H1 (cell line): ENCODE results near the gene TMEM163. TPM values are rescaled to one million over a fixed set of nuclear protein-coding genes. Genes with fewer than 3 reads are reported as not detected.

Experiments used
- CTCF ChIA-PET: fragments of 300-600 bp; sonication (Branson Sonifier 250); formaldehyde crosslinking; loops from one replicate; lab custom pipeline; 2021; ENCODE audit not compliant: partially characterized antibody; lab: Charles Lee
- POLR2A ChIA-PET: fragments of 300-600 bp; sonication (Branson Sonifier 250); formaldehyde crosslinking; loops from one replicate; lab custom pipeline; 2021; ENCODE audit warnings: inconsistent platforms; ENCODE audit not compliant: partially characterized antibody; lab: Charles Lee
- DNase-seq, 2 experiments: peaks; one replicate each; pipeline versions ENCODE4 v3.0.0 to v3.0.0-alpha.2; 2010 to 2022; ENCODE audit warnings: low spot score in 2 of 2, low read depth in 1 of 2, mixed read lengths in 1 of 2
- FAIRE-seq: peaks from 2 replicates; lab custom pipeline; 2011; peaks lifted over from hg19 to GRCh38; lab: Jason Lieb, UNC
- H2AFZ ChIP-seq: 2 replicates; pipeline ENCODE4 v1.8.1; 2012; ENCODE audit warnings: low read length, inconsistent platforms
- H2AK5ac ChIP-seq: 2 replicates; pipeline ENCODE4 v1.6.1; 2013; ENCODE audit warnings: low read depth, low read length
- H2BK120ac ChIP-seq: replicated peaks from 2 replicates; pipeline ENCODE3; 2013; ENCODE audit warnings: low read depth, low read length, inconsistent platforms
- H2BK12ac ChIP-seq: 2 replicates; pipeline ENCODE4 v1.6.1; 2013; ENCODE audit warnings: low read depth, low read length
- H2BK15ac ChIP-seq: 2 replicates; pipeline ENCODE4 v1.6.1; 2013; ENCODE audit warnings: low read length
- H2BK20ac ChIP-seq: 2 replicates; pipeline ENCODE4 v1.6.1; 2013; ENCODE audit warnings: low read length
- H2BK5ac ChIP-seq: 2 replicates; pipeline ENCODE4 v1.6.1; 2013; ENCODE audit warnings: low read depth, low read length
- H3K14ac ChIP-seq: 2 replicates; pipeline ENCODE4 v1.6.1; 2013; ENCODE audit warnings: inconsistent platforms; ENCODE audit not compliant: insufficient read length
- H3K18ac ChIP-seq: 2 replicates; pipeline ENCODE4 v1.6.1; 2013; ENCODE audit warnings: low read length; ENCODE audit errors: extremely low read depth
- H3K23ac ChIP-seq: 2 replicates; pipeline ENCODE4 v1.6.1; 2013; ENCODE audit warnings: inconsistent platforms; ENCODE audit not compliant: insufficient read length
- H3K23me2 ChIP-seq: 2 replicates; pipeline ENCODE4 v1.6.1; 2013; ENCODE audit warnings: low read depth, low read length
- H3K27ac ChIP-seq: 2 replicates; pipeline ENCODE4 v1.6.1; 2011; ENCODE audit warnings: low read depth, low read length, inconsistent platforms
- H3K27me3 ChIP-seq, 4 experiments: replicated peaks in 1 of 4; 1 replicate in 1 of 4; 2 replicates in 3 of 4; pipeline versions ENCODE4 v1.6.1 to v1.8.1; 2011 to 2013; ENCODE audit warnings: low read length in 3 of 4, mild to moderate bottlenecking in 3 of 4, inconsistent platforms in 2 of 4, mixed read lengths in 2 of 4, moderate library complexity in 1 of 4; ENCODE audit not compliant: control insufficient read depth in 3 of 4, insufficient read depth in 3 of 4; ENCODE audit errors: extremely low read depth in 1 of 4
- H3K36me3 ChIP-seq, 4 experiments: 2 replicates each; pipeline versions ENCODE4 v1.6.1 to v1.8.1; 2011 to 2013; ENCODE audit warnings: mild to moderate bottlenecking in 4 of 4, low read length in 3 of 4, moderate library complexity in 2 of 4, control low read depth in 1 of 4, inconsistent platforms in 1 of 4; ENCODE audit not compliant: insufficient read depth in 4 of 4, control insufficient read depth in 2 of 4
- H3K4ac ChIP-seq: replicated peaks from 2 replicates; pipeline ENCODE3; 2013; ENCODE audit warnings: low read length, low read depth, mixed read lengths, inconsistent platforms; ENCODE audit not compliant: insufficient read length
- H3K4me1 ChIP-seq, 4 experiments: replicated peaks in 1 of 4; 1 replicate in 1 of 4; 2 replicates in 3 of 4; pipeline versions ENCODE4 v1.6.1 to v1.8.1; 2011 to 2013; ENCODE audit warnings: low read length in 3 of 4, inconsistent platforms in 2 of 4, mixed read lengths in 1 of 4; ENCODE audit not compliant: insufficient read depth in 4 of 4, control insufficient read depth in 3 of 4
- H3K4me2 ChIP-seq, 2 experiments: 2 replicates each; pipeline versions ENCODE4 v1.6.1 to v1.8.1; 2011 to 2013; ENCODE audit warnings: low read depth in 2 of 2, low read length in 2 of 2, control low read depth in 1 of 2, inconsistent platforms in 1 of 2, mild to moderate bottlenecking in 1 of 2; ENCODE audit not compliant: insufficient read depth in 1 of 2
- H3K4me3 ChIP-seq, 4 experiments: fragments of 200-600, 300-600 bp in 1 of 4; sonication (generic), shearing (Covaris generic), sonication (Bioruptor Twin) in 1 of 4; 2 replicates each; pipeline versions ENCODE4 v1.5.1 to v1.8.1; 2011 to 2016; ENCODE audit warnings: low read length in 4 of 4, low read depth in 3 of 4, control low read depth in 2 of 4, inconsistent platforms in 2 of 4, mild to moderate bottlenecking in 2 of 4, mixed read lengths in 1 of 4, moderate library complexity in 1 of 4; ENCODE audit not compliant: insufficient read depth in 2 of 4; ENCODE audit errors: extremely low read depth in 1 of 4
- H3K56ac ChIP-seq: replicated peaks from 2 replicates; pipeline ENCODE3; 2013; ENCODE audit warnings: low read depth, mild to moderate bottlenecking, mixed read lengths, low read length, inconsistent platforms; ENCODE audit not compliant: insufficient read length
- H3K79me1 ChIP-seq: 2 replicates; pipeline ENCODE4 v1.6.1; 2013; ENCODE audit warnings: low read depth, low read length, control low read depth
- H3K79me2 ChIP-seq, 2 experiments: 2 replicates each; pipeline versions ENCODE4 v1.6.1 to v1.8.1; 2012 to 2013; ENCODE audit warnings: low read length in 2 of 2, mild to moderate bottlenecking in 2 of 2, inconsistent platforms in 1 of 2; ENCODE audit not compliant: insufficient read depth in 2 of 2, control insufficient read depth in 1 of 2
- H3K9ac ChIP-seq, 4 experiments: replicated peaks in 1 of 4; 1 replicate in 1 of 4; 2 replicates in 3 of 4; pipeline versions ENCODE4 v1.6.1 to v1.8.1; 2011 to 2013; ENCODE audit warnings: low read depth in 3 of 4, low read length in 3 of 4, control low read depth in 2 of 4, mild to moderate bottlenecking in 2 of 4, moderate library complexity in 2 of 4, inconsistent platforms in 1 of 4; ENCODE audit errors: extremely low read depth in 1 of 4
- H3K9me3 ChIP-seq, 2 experiments: 2 replicates each; pipeline versions ENCODE4 v1.6.1 to v1.8.1; 2012 to 2013; ENCODE audit warnings: mild to moderate bottlenecking in 2 of 2, moderate library complexity in 2 of 2, control low read depth in 1 of 2, inconsistent platforms in 1 of 2, low read depth in 1 of 2, low read length in 1 of 2, mixed read lengths in 1 of 2; ENCODE audit not compliant: insufficient read depth in 2 of 2
- H4K20me1 ChIP-seq, 2 experiments: replicated peaks in 1 of 2; 2 replicates each; pipeline versions ENCODE3 to v1.8.1; 2011 to 2013; ENCODE audit warnings: inconsistent platforms in 2 of 2, low read length in 2 of 2, mild to moderate bottlenecking in 1 of 2; ENCODE audit not compliant: insufficient read depth in 2 of 2, control insufficient read depth in 1 of 2
- H4K5ac ChIP-seq: 2 replicates; pipeline ENCODE4 v1.6.1; 2013; ENCODE audit warnings: low read length, low read depth, mixed read lengths, inconsistent platforms; ENCODE audit not compliant: insufficient read length
- H4K8ac ChIP-seq: 2 replicates; pipeline ENCODE4 v1.8.0; 2013; ENCODE audit warnings: mild to moderate bottlenecking, moderate library complexity, low read length, inconsistent platforms; ENCODE audit not compliant: insufficient read depth; ENCODE audit errors: extremely low read depth
- H4K91ac ChIP-seq: replicated peaks from 2 replicates; pipeline ENCODE3; 2013; ENCODE audit warnings: low read length, mixed read lengths, inconsistent platforms; ENCODE audit not compliant: insufficient read length
- CHD1 ChIP-seq: IDR thresholded peaks from 2 replicates; pipeline ENCODE4 v1.6.1; 2012; ENCODE audit warnings: low read depth, low read length, improper control_type of control experiment
- EP300 ChIP-seq, 2 experiments: IDR thresholded peaks; 1 replicate in 1 of 2; 2 replicates in 1 of 2; pipeline ENCODE4 v1.6.1; 2011 to 2012; ENCODE audit warnings: low read depth in 2 of 2, low read length in 2 of 2, mild to moderate bottlenecking in 2 of 2, borderline replicate concordance in 1 of 2, inconsistent platforms in 1 of 2, moderate library complexity in 1 of 2
- GABPA ChIP-seq: IDR thresholded peaks from 2 replicates; pipeline ENCODE4 v1.6.1; 2011; ENCODE audit warnings: mild to moderate bottlenecking, low read length, moderate library complexity, borderline replicate concordance; ENCODE audit not compliant: insufficient read depth
- HDAC6 ChIP-seq: IDR thresholded peaks from one replicate; pipeline ENCODE4 v1.7.1; 2012; ENCODE audit warnings: low read depth, mild to moderate bottlenecking, inconsistent platforms, low read length, moderate library complexity
- PHF8 ChIP-seq: fragments of 200-600 bp; sonication (generic); conservative IDR thresholded peaks from 2 replicates; pipeline ENCODE4 v1.7.1; 2012; ENCODE audit warnings: low read depth, mild to moderate bottlenecking, inconsistent platforms, low read length, moderate library complexity
- SAP30 ChIP-seq: fragments of 300-600 bp; sonication (generic); IDR thresholded peaks from 2 replicates; pipeline ENCODE4 v1.7.1; 2012; ENCODE audit warnings: low read length, moderate library complexity, mild to moderate bottlenecking, inconsistent platforms; ENCODE audit not compliant: insufficient read depth, insufficient replicate concordance
- TBP ChIP-seq: IDR thresholded peaks from 2 replicates; pipeline ENCODE4 v1.6.1; 2011; ENCODE audit warnings: low read depth, low read length, improper control_type of control experiment
- TCF12 ChIP-seq: IDR thresholded peaks from 2 replicates; pipeline ENCODE4 v1.6.1; 2011; ENCODE audit warnings: low read depth, mild to moderate bottlenecking, low read length
- YY1 ChIP-seq: IDR thresholded peaks from 2 replicates; pipeline ENCODE4 v1.6.1; 2011; ENCODE audit warnings: low read depth, mild to moderate bottlenecking, low read length
- WGBS, 2 experiments: shearing (Covaris generic) in 1 of 2; methylation state at CpG; one replicate each; pipeline versions ENCODE4 v1.1.6 to v1.1.7; 2013 to 2015; ENCODE audit warnings: low lambda C conversion rate in 2 of 2, mixed read lengths in 2 of 2, inconsistent platforms in 1 of 2, low coverage in 1 of 2, missing lambda C conversion rate in 1 of 2; ENCODE audit not compliant: insufficient replicate concordance in 2 of 2, insufficient coverage in 1 of 2, insufficient read length in 1 of 2; ENCODE audit errors: extremely low coverage in 1 of 2, missing lambda C conversion rate in 1 of 2; 5-methylcytosine and 5-hydroxymethylcytosine counted together
- polyA plus RNA-seq, 7 experiments: library from polyadenylated mRNA; depleted of rRNA in 3 of 7; stranded (reverse) in 5 of 7; unstranded in 2 of 7; fragments of >200 nt in 5 of 7; fragments of 200-250 nt in 2 of 7; gene quantifications; 1 replicate in 5 of 7; 2 replicates in 1 of 7; 4 replicates in 1 of 7; pipeline versions ENCODE4 v1.2.1 to v1.2.3, GENCODE V29; 2011 to 2013; ENCODE audit warnings: missing spikeins in 2 of 7, mixed read lengths in 2 of 7
- total RNA-seq: library from RNA; stranded (reverse); fragmentation: NEBNext Ultra II Directional; extraction: Animal tissue kit (Norgen Biotek cat#: 25700); gene quantifications from 2 replicates; pipeline ENCODE4 v1.2.1, GENCODE V29; 2021

TMEM163 gene
- total and polyA plus RNA-seq, 2 of the 8 experiments (the other 6 are each of a cell fraction or from before 2014, with no cell fraction given), result 2.8 to 3.2 TPM

DNA sequence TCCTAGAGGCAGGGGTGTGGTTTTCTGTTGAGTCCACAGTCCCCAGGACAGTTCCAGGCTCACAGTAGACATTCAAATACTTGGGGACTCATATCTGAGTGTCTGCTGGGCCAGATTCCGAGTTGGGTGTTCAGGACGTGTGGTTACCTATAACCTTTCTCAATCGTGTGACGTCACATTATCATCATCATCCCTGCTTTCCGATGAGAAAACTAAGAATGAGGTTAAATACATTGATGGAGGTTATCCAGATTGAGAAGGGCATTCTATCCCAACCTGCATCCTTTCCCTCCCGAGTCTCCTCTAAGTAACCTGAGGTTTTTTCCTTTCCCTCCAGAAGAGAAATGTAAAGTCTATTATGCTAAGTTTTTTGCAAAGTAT is 260.3 kb downstream of the TMEM163 start:
- Histone ChIP-seq H3K27me3 (no peaks in the 10 kb centered on the region), H2BK15ac (no peak overlapping the region), H3K27ac (no peak overlapping the region), H3K23me2 (no peaks in the 10 kb centered on the region), H3K9ac (no peak overlapping the region), H3K4me1 (peaks cover 0 to 4% (median 0%) of the 10 kb centered on the region in 4 experiments; a peak in 3 of 7 replicates), H3K9me3 (no peaks in the 10 kb centered on the region), H2BK20ac (no peak overlapping the region), H3K79me1 (no peaks in the 10 kb centered on the region), H3K56ac (no peak overlapping the region), H4K5ac (no peak overlapping the region), H3K18ac (no peak overlapping the region), H3K79me2 (no peaks in the 10 kb centered on the region), H2BK120ac (no peak overlapping the region), H4K91ac (no peak overlapping the region), H3K4me2 (no peak overlapping the region), H3K36me3 (no peaks in the 10 kb centered on the region), H4K20me1 (no peaks in the 10 kb centered on the region), H2AFZ (no peak overlapping the region), H3K14ac (no peak overlapping the region), H2BK5ac (no peak overlapping the region), H3K4me3 (no peak overlapping the region), H4K8ac (no peak overlapping the region), H2AK5ac (no peak overlapping the region), H3K4ac (no peak overlapping the region), H2BK12ac (no peak overlapping the region), H3K23ac (no peak overlapping the region)
- ChIA-PET CTCF (interaction anchor here (0.8 to 0.9 kb wide), 2 partner anchors 253 to 440 kb away, joined by 3 read pairs; no protein-coding TSS in a partner anchor), POLR2A (no interaction called here)
- TF ChIP-seq TBP, result no peak
- TF ChIP-seq CHD1, result no peak
- TF ChIP-seq GABPA, result no peak
- TF ChIP-seq EP300 (IDR thresholded peaks at IDR 0.05; ENCODE audit: borderline replicate concordance in 1 of 2, low read depth in 2 of 2, low read length in 2 of 2), result no peak
- TF ChIP-seq PHF8, result no peak
- TF ChIP-seq TCF12, result no peak
- no peak for TF ChIP-seq YY1
- no peak for TF ChIP-seq SAP30
- no peak for TF ChIP-seq HDAC6
- DNase-seq (no peak), FAIRE-seq (no peak)
- WGBS, 2 experiments, result 92% methylated on average over 6 of the region's 6 CpGs; no CpG with 5 or more reads in 1 of the 2 experiments
